Keratinocyte (primary cell): ENCODE data around the gene ZNF487.

Experiments used
- EZH2 ChIP-seq: IDR thresholded peaks from one replicate; pipeline ENCODE4 v1.6.1; 2012; ENCODE audit warnings: inconsistent platforms, mild to moderate bottlenecking, low read length, moderate library complexity
- TF ChIP-seq, protein P1 (sequence below), 3 experiments: IDR thresholded peaks in 1 of 3; conservative IDR thresholded peaks in 1 of 3; optimal IDR thresholded peaks in 1 of 3; 2 replicates in 2 of 3; 3 replicates in 1 of 3; pipeline versions ENCODE3 to v1.5.1; 2011; ENCODE audit warnings: low read length in 3 of 3, mild to moderate bottlenecking in 3 of 3, moderate library complexity in 2 of 3, control low read depth in 1 of 3, inconsistent platforms in 1 of 3; ENCODE audit not compliant: insufficient read depth in 2 of 3; ENCODE audit errors: extremely low read depth in 1 of 3

DNA sequence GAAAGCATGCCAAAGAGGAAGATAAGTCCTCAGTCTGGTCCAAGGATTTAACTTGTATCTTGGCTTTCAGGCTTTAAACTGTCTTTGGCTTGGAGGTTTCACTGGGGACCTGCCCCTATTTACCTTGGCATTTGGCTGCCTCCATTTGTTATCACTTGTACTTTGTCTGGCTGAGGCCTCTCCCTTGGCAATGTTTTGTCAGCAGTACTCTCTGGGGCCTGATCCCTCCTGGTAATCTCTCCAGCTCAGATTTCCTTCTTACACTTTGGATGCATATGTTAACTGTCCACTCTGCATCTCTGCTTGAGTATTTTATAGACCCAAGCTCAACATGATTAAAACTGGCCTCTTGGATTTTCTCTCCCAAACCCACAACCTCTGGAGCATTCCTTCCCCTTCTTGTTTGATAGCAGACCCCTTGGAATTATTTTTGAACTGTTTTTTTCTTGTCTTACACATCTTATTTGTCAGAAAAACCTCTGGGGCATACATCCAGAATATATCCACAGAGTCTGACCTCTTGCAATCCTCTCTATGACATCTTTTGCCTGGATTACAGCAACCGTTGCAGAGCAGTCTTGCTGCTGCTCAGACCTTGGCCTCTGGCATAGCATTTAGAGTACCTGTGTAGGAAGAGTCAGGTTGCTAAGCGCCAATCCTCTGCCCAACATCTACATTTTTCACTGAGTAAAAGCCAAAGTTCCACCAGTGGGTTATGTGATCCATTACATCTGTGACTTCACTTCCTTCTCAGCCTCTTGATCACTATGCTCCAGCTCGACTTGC, 35.2 kb downstream of the ZNF487 start:
- TF ChIP-seq, protein P1, sequence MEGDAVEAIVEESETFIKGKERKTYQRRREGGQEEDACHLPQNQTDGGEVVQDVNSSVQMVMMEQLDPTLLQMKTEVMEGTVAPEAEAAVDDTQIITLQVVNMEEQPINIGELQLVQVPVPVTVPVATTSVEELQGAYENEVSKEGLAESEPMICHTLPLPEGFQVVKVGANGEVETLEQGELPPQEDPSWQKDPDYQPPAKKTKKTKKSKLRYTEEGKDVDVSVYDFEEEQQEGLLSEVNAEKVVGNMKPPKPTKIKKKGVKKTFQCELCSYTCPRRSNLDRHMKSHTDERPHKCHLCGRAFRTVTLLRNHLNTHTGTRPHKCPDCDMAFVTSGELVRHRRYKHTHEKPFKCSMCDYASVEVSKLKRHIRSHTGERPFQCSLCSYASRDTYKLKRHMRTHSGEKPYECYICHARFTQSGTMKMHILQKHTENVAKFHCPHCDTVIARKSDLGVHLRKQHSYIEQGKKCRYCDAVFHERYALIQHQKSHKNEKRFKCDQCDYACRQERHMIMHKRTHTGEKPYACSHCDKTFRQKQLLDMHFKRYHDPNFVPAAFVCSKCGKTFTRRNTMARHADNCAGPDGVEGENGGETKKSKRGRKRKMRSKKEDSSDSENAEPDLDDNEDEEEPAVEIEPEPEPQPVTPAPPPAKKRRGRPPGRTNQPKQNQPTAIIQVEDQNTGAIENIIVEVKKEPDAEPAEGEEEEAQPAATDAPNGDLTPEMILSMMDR (optimal IDR thresholded peaks at IDR 0.05 in 1 of 3, IDR thresholded peaks at IDR 0.05 in 1 of 3, conservative IDR thresholded peaks at IDR 0.05 in 1 of 3; ENCODE audit: extremely low read depth in 1 of 3, insufficient read depth in 2 of 3, low read length in 3 of 3) = no peak
- no peak for TF ChIP-seq EZH2
